Parathyroid adenoma (tissue), 2 donors: ENCODE measurements around the gene SETD5.
A peak's percentile ranks its signal among the peaks of the same experiment; 100 is the strongest.

Source experiments
- H2AFZ ChIP-seq: fragments of 300-600 bp; sonication (generic); one replicate; pipeline ENCODE4 v1.7.0; 2017; ENCODE audit warnings: antibody characterized with exemption, mild to moderate bottlenecking
- H3K27ac ChIP-seq: fragments of 300-600 bp; sonication (generic); one replicate; pipeline ENCODE4 v1.7.0; 2017
- H3K27me3 ChIP-seq: fragments of 300-600 bp; sonication (generic); one replicate; pipeline ENCODE4 v1.7.0; 2017; ENCODE audit warnings: low read length; ENCODE audit not compliant: control insufficient read depth, insufficient read depth
- H3K36me3 ChIP-seq: fragments of 300-600 bp; sonication (generic); one replicate; pipeline ENCODE4 v1.7.0; 2017; ENCODE audit warnings: low read length; ENCODE audit not compliant: control insufficient read depth, insufficient read depth
- H3K4me1 ChIP-seq: fragments of 300-600 bp; sonication (generic); one replicate; pipeline ENCODE4 v1.7.0; 2017; ENCODE audit warnings: control low read depth
- H3K4me2 ChIP-seq: fragments of 300-600 bp; sonication (generic); one replicate; pipeline ENCODE4 v1.7.0; 2017; ENCODE audit warnings: low read length
- H3K4me3 ChIP-seq: fragments of 300-600 bp; sonication (generic); one replicate; pipeline ENCODE4 v1.7.0; 2017; ENCODE audit warnings: low read depth, low read length
- H3K79me2 ChIP-seq: fragments of 300-600 bp; sonication (generic); one replicate; pipeline ENCODE4 v1.7.0; 2017; ENCODE audit warnings: control low read depth
- H3K9ac ChIP-seq: fragments of 300-600 bp; sonication (generic); one replicate; pipeline ENCODE4 v1.7.0; 2017; ENCODE audit warnings: mild to moderate bottlenecking
- H3K9me3 ChIP-seq: fragments of 300-600 bp; sonication (generic); one replicate; pipeline ENCODE4 v1.7.0; 2017; ENCODE audit warnings: low read length; ENCODE audit not compliant: control insufficient read depth
- CTCF ChIP-seq: fragments of 300-600 bp; sonication (generic); IDR thresholded peaks from one replicate; pipeline ENCODE4 v1.7.0; 2017; ENCODE audit warnings: antibody characterized with exemption, mild to moderate bottlenecking
- donor health status: primary hyperparathyroidism.

The SETD5 gene

GRCh38 chr3:9398700-9399336, 1.4 kb downstream of the SETD5 start:
- no peaks in the 10 kb centered on the region for H3K36me3 ChIP-seq
- peak overlapping the region; percentile 95 for H3K27ac ChIP-seq
- no peak for TF ChIP-seq CTCF
- peak overlapping the region; percentile 80 for H3K4me3 ChIP-seq
- H3K4me1 ChIP-seq: peaks cover 23% of the 10 kb centered on the region
- H3K9ac ChIP-seq: no peak overlapping the region
- peak overlapping the region; percentile 97 for H3K4me2 ChIP-seq
- H3K79me2 ChIP-seq: peaks cover 36% of the 10 kb centered on the region
- H3K9me3 ChIP-seq: no peaks in the 10 kb centered on the region
- no peak overlapping the region for H2AFZ ChIP-seq
- no peaks in the 10 kb centered on the region for H3K27me3 ChIP-seq

GRCh38 chr3:9399337-9399703, 1.9 kb downstream of the SETD5 start:
- Histone ChIP-seq H3K27ac (peak overlapping the region; percentile 95), H3K4me2 (peak overlapping the region; percentile 97), H3K4me1 (peaks cover 25% of the 10 kb centered on the region), H3K4me3 (peak overlapping the region; percentile 80), H3K79me2 (peaks cover 36% of the 10 kb centered on the region), H3K9me3 (no peaks in the 10 kb centered on the region), H3K9ac (no peak overlapping the region), H3K36me3 (no peaks in the 10 kb centered on the region), H3K27me3 (no peaks in the 10 kb centered on the region), H2AFZ (no peak overlapping the region)
- TF ChIP-seq CTCF: no peak

GRCh38 chr3:9399746-9400145, 2.3 kb downstream of the SETD5 start:
- H2AFZ ChIP-seq: no peak overlapping the region
- peaks cover 40% of the 10 kb centered on the region for H3K79me2 ChIP-seq
- no peak overlapping the region for H3K9ac ChIP-seq
- peaks cover 29% of the 10 kb centered on the region for H3K4me1 ChIP-seq
- no peaks in the 10 kb centered on the region for H3K27me3 ChIP-seq
- H3K9me3 ChIP-seq: no peaks in the 10 kb centered on the region
- H3K36me3 ChIP-seq: no peaks in the 10 kb centered on the region
- peak; percentile 6 for TF ChIP-seq CTCF
- H3K4me2 ChIP-seq: peak overlapping the region; percentile 97
- peak overlapping the region; percentile 20 for H3K4me3 ChIP-seq
- H3K27ac ChIP-seq: peak overlapping the region; percentile 95

GRCh38 chr3:9400616-9401015, 3.2 kb downstream of the SETD5 start:
- no peak overlapping the region for H3K9ac ChIP-seq
- no peak for TF ChIP-seq CTCF
- H3K27me3 ChIP-seq: no peaks in the 10 kb centered on the region
- no peak overlapping the region for H3K27ac ChIP-seq
- no peak overlapping the region for H3K4me3 ChIP-seq
- peaks cover 35% of the 10 kb centered on the region for H3K4me1 ChIP-seq
- H3K79me2 ChIP-seq: peaks cover 47% of the 10 kb centered on the region
- no peaks in the 10 kb centered on the region for H3K36me3 ChIP-seq
- no peaks in the 10 kb centered on the region for H3K9me3 ChIP-seq
- no peak overlapping the region for H3K4me2 ChIP-seq
- no peak overlapping the region for H2AFZ ChIP-seq

GRCh38 chr3:9401986-9402385, 4.6 kb downstream of the SETD5 start:
- Histone ChIP-seq H3K9me3 (no peaks in the 10 kb centered on the region), H2AFZ (no peak overlapping the region), H3K27me3 (no peaks in the 10 kb centered on the region), H3K4me3 (no peak overlapping the region), H3K4me2 (no peak overlapping the region), H3K4me1 (peaks cover 35% of the 10 kb centered on the region), H3K27ac (no peak overlapping the region), H3K9ac (no peak overlapping the region), H3K36me3 (no peaks in the 10 kb centered on the region), H3K79me2 (peaks cover 55% of the 10 kb centered on the region)
- no peak for TF ChIP-seq CTCF
